HL-60/S4 (cell line): Measurements from ENCODE around the gene SUFU.

Experiments
- in situ Hi-C: fragments of 300-500 bp; cut with MboI; formaldehyde crosslinking; loops from 2 replicates; pipeline ENCODE4 v1.14.3; 2022; ENCODE audit warnings: low sequenced_read_pairs

Gene SUFU

DNA sequence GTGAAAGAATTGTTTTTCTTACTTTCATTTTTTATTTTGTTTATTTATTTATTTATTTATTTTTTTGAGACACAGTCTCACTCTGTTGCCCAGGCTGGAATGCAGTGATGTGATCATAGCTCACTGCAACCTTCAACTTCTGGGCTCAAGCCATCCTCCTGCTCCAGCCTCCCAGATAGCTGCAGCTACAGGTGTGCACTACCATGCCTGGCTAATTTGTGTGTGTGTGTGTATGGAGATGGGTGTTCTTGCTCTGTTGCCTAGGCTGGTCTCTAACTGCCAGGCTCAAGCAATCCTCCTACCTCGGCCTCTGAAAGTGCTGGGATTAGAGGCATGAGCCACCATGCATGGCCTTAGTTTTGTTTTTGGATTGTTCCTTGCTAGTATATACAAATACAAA, 85.1 kb downstream of the SUFU start:
- in situ Hi-C loops = loop anchor here (25.0 kb wide), 2 partner anchors 202 to 352 kb away; partner anchors contain the start of genes ELOVL3, GBF1, NFKB2 and PITX3

DNA sequence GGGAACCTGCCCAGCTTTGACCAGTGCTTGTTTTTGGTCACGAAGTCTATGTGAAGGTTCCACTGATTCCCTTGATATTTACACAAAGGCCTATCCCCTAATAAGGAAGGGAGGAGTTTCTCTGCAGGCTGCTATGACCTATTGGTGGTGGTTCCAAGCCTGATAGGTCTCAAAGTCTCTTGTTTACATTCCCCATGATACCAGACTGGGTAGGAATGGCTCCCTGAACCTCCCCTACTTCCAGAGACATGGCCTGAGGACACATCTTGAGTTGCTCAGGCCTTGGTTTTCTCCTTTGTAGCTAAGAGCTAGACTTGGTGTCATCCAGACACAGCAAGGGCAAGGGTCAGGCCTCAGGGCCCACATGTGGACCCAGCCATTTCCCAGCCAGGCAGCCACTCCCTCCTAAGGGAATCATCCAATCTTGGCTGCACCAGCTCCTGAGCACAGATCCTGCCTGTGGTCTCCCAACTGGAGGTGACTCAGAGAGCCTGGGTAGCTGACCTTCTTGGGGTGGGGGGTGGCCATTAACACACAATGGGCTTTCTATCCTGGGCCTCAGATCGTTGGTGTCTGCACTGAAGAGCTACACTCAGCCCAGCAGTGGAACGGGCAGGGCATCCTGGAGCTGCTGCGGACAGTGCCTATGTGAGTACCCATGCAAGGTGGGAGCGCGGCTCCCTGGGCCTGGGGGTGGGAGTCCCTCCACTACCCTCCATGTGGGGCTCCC, 89.5 kb downstream of the SUFU start:
- in situ Hi-C loops = loop anchor here (25.0 kb wide), 2 partner anchors 206 to 356 kb away; partner anchors contain the start of genes ELOVL3, GBF1, NFKB2 and PITX3

DNA sequence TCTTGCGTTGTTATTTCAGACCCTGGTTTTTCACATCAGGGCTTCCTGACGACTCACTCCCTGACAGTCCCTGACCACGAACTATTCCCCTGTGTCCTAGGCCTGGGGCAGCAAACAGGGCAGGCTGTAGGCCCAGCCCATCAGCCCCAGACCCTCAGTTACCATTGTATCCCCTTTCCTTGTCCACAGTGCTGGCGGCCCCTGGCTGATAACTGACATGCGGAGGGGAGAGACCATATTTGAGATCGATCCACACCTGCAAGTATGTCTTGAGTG, 90.0 kb downstream of the SUFU start:
- in situ Hi-C loops = loop anchor here (25.0 kb wide), 2 partner anchors 206 to 356 kb away; partner anchors contain the start of genes ELOVL3, GBF1, NFKB2 and PITX3

DNA sequence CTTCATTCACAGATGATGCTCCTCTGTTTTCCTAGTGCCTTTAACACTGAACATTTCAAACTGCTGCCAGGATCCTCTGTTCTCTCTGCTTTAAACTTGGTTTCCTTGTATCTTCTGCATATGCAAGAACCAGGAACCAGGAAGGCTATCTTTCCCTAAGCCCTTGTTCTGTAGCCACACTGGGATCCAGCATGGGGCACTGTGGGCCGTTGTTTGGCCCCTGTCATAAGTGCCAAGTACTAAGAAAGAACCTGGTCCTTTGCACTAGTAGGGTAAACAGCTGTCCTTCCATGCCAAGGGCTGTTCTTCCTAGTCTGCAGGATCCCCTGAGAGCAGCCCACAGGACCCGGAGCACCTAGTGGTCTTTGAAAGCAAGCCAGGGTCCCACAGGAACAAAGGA, 91.5 kb downstream of the SUFU start:
- in situ Hi-C loops = loop anchor here (25.0 kb wide), 2 partner anchors 208 to 358 kb away; partner anchors contain the start of genes ELOVL3, GBF1, NFKB2 and PITX3

DNA sequence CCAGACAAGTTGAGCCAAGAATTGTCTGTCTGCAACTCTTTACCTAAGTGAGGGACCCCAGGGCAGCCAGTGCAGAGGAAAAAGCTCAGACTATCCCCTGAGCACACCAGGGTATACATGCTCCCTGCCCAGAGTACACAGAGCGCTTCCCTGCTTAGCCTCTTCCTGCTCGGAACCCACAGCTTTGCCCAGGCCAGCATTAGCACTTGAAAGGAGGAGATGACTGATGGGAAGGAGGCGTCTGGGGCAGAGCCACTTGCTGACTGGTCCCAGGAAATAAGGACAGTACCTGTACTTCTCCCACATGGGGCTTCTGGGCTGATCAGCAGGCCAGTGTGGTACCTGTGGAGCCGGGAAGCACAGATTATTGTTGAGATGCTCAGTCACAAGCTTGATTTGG, 92.1 kb downstream of the SUFU start:
- in situ Hi-C loops = loop anchor here (25.0 kb wide), 2 partner anchors 209 to 359 kb away; partner anchors contain the start of genes ELOVL3, GBF1, NFKB2 and PITX3

DNA sequence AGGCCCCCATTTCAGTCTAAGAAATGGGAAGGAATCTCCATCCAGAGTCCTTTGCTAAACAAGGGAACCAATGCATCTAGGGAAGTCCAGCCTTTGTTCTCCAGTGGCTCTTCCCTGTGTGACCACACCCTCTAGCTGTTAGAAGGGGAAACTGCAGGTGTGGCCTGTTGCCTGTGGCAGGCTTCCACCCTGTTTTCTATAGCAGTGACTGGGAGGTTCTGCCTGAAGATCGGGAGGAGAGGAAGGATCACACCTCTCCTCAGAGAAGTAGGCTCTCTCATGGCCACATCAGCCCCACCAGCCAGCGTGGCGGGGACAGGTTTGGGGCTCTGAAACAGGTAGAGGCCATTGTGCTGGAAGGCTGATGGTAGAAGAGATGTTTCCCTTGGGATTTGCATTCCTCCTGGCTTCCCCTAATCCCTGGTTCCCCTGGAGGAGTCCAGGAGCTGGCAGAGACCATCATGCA, 92.8 kb downstream of the SUFU start:
- in situ Hi-C loops = loop anchor here (25.0 kb wide), 2 partner anchors 209 to 359 kb away; partner anchors contain the start of genes ELOVL3, GBF1, NFKB2 and PITX3

DNA sequence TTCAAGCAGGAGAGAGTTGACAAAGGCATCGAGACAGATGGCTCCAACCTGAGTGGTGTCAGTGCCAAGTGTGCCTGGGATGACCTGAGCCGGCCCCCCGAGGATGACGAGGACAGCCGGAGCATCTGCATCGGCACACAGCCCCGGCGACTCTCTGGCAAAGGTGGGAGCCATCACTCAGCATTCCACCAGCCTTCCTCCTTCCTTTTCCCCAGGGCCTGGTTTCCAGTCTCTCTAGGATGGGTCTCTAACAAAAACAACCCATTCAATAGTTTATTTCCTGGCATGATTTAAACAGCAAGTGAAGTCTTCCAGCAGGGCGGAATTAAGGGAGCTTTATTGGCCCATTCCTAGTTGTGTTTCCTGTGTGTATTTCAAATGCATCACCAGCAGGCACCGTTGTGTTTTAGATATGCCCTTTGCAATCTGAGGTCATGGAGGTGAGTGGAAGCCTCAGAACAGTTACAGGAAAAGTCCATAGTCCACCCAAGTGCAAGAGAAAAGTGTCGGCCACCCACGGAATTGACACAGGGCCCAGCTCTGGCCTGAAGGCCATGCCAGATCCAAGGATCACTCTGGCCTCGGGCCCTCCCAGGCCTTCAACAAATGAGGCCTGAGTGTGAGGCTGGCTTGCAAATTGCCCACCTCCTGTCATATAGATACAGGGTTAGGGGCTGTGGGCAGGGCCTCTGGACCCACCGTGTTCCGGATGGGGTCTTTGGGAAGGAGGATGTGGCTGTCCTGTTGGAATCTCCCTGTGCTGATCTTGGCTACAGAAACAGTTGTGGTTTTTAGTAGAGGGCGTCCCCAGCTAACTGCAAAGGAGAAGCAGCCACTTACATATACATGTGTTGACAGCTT, 93.6 kb downstream of the SUFU start:
- in situ Hi-C loops = loop anchor here (25.0 kb wide), 2 partner anchors 210 to 360 kb away; partner anchors contain the start of genes ELOVL3, GBF1, NFKB2 and PITX3

DNA sequence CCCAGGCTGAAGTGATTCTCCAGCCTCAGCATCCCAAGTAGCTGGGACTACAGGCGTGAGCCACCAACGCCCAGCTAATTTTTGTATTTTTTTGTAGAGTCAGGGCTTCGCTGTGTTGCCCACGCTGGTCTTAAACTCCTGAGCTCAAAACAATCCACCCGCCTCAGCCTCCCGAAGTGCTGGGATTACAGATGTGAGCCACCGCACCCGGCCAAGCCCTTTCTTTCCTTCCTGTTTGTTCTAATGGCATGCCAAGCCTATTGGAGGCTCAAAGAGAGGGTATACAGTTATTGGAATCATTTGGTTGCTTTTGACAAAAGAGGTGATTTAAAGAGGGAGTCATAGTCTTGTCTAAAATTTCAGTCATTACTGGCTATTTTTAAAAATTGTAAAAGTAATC, 94.5 kb downstream of the SUFU start:
- in situ Hi-C loops = loop anchor here (25.0 kb wide), 2 partner anchors 211 to 361 kb away; partner anchors contain the start of genes ELOVL3, GBF1, NFKB2 and PITX3

DNA sequence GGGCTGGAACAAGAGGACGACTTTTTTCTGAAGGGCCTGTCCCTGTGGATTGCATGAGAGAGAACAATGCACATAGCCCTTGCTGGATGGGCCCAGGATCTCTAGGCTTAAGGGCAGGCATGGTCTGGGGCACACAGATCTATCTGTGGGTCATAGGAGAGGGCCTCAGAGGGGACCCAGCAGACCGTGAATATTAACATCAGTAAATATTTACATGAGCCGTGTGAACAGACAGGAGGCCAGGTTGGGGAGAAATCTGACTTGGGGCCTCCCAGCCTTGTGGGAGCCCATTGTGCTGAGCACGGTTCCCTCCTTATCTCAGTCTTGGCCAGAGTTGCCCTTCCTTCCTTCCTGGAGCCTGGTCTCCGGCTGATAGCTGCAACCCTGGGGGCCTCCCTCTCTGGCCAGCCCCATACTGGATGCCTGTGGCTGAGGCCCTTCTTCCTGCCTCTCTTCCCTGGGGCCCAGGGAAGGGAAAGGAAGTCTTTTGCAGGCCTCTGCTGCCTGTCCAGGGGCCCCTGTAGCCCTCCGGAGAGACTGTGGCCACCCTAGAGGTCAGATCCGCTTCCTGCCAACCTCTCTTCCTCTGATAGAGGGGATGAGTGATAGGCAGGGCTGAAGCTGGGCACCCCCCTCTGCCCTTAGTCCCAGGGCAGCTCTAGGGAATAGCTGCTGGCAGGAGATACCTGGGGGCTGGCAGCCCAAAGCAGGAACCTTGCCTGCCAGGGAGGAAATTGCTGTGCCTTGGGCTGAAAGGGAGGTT, 96.0 kb downstream of the SUFU start:
- in situ Hi-C loops = loop anchor here (25.0 kb wide), 2 partner anchors 212 to 362 kb away; partner anchors contain the start of genes ELOVL3, GBF1, NFKB2 and PITX3

DNA sequence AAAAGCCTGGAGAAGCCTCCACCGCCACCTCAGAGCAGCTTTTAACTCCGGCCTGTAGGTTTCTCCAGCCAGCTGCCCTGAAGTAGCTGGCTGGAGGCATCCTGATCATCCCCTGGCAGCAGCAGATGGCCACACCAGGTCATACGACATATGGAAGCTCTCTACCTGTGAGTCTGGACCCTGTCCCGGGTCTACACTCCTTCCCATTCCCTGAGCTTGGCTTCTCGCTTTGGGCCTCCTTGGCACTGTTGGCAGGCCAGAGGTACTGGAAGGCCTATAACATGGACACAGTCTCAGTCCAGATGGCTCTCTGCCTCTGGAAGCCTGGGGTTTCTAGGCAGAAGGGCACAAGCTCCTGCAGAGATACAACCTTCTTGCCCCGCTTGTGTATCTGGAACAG, 97.0 kb downstream of the SUFU start:
- in situ Hi-C loops = no loop called here

DNA sequence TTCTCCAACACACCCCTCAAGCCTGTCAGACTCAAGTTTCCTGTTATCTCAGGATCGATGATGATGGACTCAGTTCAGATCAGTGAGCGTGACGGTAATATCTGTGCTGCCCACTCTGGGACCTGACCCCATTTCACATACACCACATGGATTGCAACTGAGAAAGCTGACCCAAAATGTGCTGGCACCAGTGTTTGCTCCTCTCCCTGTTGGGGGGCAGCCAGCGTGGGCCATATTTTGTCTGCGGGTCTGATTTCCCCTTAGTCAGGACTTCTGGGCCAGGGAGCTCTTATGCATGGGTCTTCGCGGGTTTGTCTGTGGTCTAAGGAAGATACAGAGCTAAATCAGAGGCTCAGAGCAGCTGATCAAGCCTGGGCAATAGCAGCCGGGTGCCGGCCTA, 97.9 kb downstream of the SUFU start:
- in situ Hi-C loops = no loop called here

DNA sequence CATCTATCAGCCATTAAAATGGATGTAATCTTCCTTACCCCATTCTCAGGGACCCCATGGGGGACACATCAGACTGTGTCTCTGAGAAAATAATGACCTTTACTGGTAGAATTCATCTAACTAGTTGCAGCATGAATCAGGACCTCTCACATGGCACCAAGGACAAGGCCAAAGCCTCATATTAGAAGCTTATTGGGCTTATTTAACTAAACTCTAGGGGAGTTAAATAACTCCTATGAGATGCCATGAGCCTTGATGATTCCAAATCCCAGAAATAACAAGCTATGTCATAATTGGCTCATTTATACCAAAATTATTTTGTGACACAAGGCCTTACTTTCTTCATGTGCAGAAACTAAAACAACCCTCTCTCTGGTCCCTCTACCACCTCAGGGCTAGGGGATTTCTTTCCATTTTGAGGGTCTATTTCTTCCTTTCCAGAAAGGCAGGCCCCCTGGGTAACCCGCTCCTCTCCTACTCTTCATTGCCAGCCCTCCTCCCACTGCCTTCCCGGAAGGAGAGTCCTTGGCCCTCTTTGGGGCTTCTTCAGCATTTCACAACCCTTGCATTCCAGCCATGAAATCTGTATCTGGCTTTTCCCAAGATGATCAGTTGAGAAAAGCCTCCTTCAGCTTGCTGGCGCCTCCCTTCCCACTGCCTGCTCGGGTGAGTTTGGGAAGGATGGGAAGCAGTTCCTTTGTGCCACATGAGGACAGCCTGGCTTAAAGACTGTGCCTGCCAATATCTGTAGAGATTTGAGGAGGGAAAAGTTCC, 98.7 kb downstream of the SUFU start:
- in situ Hi-C loops = no loop called here

DNA sequence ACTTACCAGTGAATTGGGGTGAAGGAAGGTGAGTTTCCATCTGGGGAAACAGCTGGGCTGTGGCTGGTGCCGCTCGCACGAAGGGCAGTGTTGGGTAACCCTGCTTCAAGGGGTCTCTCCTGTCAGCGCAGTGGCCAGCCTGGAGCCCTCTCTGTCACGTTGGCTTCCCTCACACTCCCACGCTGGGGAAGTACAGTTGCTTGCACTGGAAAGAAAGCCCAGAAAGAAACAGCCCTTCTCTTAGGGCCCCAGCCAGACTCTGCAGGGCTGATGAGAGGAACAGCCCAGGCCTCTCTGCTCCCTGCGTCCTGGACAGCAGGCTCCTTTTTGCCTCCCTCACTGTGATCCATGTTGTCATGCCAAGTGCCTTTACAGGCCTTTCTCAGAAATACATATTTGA, 100.2 kb downstream of the SUFU start:
- in situ Hi-C loops = no loop called here

DNA sequence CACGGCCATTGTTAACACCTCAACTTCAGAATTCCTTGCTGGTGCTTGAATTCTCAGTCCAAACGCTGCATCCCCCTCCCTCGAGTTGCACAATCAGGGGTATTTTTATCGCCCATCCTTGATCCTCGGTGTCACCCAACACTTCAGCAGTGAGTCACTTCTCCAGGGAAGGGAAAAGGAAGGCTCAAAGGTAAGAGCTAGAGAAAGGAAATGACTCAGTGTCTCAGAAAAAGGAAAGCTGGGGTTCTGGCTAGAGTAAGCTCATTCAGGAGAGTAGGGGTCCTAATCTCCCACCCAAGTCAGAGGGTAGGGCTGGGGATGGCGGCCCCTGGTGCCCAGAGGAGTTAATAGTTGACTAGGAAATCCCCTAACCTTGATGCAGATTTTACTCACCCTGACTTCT, 100.7 kb downstream of the SUFU start:
- in situ Hi-C loops = no loop called here

DNA sequence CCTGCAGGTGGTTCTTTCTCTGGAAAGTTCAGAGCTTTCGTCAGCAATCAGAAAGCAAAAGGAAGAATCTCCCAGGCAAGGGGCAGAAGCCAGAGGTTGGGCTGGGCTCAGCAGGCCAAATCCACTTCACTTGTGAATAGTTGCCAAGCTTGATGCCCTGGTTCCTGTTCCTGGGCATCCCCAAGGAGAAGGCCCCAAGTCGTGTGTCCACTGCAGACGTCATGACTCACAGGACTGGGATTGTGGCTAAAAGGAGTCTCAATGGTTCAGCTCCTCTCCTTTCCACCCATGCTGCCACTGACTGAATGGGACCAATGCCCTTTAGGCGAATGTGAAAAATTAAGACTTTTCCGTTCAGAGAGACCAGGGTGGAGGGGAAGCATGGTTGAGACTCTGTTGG, 101.9 kb downstream of the SUFU start:
- in situ Hi-C loops = no loop called here

DNA sequence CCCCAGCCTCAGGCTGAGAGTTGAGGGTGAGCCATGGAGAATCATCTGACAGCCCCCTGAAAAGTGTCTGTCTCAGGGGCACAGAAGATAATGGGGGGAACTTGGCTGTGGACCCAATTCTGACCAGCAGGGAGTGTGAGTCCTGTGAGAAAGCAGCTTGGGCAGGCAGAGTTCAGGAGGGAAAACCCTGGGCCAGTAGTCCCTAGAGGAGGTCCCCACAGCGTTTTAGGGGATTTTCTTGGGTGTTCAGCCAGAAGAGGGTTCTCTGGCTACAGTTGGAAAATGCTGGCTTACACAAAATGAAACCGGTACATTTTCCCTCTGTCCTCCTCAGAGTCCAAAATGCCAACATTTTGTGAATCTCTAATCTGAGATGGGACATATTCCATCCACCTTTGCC, 104.7 kb downstream of the SUFU start:
- in situ Hi-C loops = no loop called here

DNA sequence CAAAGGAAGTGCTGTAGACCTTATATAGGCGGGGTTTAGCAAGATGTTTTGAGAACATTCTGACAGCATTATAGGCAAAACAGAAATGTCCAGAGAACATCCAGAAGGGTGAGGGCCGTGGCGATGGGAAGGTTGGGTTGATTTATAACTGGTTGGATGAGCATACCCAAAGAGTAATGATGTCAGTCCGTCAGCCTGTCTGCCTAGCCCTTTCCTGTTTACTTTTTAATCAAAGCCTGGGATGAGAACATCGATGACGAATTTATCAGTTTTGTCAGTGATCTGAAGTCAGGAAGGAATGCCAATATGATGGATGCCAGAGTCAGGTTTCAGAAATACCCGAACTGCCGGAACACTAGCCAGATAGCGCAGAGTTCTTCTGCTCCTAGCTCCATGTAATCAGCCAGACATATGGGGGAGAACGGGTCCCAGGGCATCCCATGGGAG, 106.7 kb downstream of the SUFU start:
- in situ Hi-C loops = no loop called here

DNA sequence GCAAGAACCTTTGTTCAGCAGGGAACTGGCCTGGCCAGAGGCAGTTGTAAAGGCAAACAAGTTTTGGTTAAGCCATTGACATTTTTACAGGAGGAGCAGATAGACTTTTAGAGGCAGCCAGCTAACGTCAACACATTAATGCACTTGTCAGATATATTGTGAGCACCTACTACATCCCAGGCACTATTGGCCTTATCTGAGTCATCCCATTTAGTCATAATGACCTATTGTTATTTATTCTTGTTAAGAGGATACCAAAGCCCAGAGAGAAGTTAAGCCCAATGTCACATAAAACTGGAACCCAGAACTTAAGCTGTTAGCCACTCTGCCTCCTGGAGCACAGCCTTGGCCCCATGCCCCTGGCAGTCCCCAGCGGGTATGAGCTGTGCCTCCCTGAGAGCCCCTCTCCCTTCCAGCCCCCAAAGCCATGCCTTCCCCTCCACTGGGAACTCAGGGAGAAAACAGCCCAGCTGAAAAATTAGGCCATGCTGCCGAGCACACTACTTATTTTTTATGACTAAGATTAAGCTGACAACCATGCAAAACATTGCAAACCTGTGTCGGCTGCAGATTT, 107.8 kb downstream of the SUFU start:
- in situ Hi-C loops = no loop called here

DNA sequence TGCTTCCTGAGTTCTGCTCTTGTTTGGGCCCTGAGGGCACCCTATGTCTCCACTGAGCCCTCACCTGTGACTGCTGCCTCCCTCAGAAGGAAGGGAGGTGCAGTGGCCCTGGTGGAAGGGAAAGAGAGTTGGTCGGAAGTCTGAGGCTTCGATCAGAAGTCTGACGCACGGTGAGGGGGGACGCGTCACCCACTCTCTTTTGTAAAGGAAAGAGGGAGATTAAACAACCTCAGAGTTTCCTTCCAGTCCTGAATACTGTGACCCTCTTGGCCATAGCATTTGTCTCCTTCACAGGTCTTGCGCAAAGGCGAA, 109.1 kb downstream of the SUFU start:
- in situ Hi-C loops = no loop called here

DNA sequence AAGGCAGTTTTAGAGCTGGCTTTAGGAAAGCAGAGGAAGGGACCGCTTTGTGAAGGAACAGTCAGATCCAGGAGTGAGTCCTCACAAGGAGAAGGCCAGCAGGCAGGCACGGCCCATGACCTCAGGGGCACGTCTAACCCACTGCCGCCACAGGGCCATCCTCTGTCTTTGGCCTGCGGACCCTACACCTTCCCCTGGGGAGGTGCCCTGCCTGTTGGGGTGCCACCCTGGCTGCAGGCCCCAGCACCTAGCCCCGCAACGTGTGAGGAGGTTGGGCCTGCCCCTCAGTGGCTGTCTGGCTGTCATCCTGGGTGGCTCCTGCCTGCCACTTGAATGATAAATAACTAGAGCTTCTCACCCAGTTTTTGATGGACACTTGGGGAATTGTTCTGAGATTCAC, 109.5 kb downstream of the SUFU start:
- in situ Hi-C loops = no loop called here
